C4-2B (cell line): Measurements from ENCODE around the gene COL8A2.

Source experiments
- CTCF ChIP-seq: fragments of 450-650 bp; conservative IDR thresholded peaks from 2 replicates; pipeline ENCODE4 v1.5.1; 2017; ENCODE audit warnings: mild to moderate bottlenecking
- ZFX ChIP-seq: fragments of 450-650 bp; IDR thresholded peaks from 2 replicates; pipeline ENCODE4 v1.6.1; 2017

GRCh38 chr1:36091141-36091540 is 33.9 kb downstream of the COL8A2 start:
- TF ChIP-seq CTCF (no peak), ZFX (no peak)
